Activated T-cell treated with anti-CD3 and anti-CD28 coated beads for 24 hours (primary cell): ENCODE measurements around the gene TTC5.
"Not testable (repeated sequence)": the region's sequence is repeated elsewhere in the genome, so short reads cannot be mapped to it uniquely, and the experiment has no call there.

ENCODE experiments used
- DNase-seq: peaks from one replicate; pipeline ENCODE4 v3.0.0-alpha.2; 2020; ENCODE audit warnings: low read depth

TTC5 gene

DNA sequence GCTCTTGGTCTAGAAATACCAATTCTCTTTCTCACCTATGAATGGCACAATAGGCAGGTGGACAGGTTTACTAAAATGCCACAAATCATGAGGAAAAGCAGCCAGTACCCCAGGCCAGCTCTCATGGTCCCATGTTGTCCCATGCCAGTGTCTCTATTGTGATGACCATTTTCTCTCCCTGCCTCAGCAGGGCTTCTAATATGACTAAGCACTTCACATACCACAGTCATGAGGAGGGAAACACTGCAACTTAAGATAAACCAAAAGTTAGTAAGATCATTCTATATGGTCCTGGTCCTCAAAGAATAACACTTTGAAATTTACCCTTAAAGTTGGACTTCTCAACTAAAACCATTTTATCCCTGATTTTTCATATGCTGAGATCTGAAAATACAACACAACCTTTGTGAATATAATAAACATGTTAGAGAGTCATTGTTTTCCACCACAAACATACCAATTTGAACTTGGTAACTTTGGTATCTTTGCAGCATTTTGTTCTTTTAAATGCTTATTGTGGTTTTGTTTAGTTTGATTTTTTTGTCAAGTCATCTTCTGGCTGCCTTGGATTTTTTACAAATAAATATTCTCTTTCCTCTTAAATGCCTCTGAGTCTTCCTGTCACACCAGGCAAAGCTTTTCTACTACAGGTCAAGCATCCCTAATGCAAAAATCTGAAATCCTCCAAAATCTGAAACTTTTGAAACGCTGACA lies 3.6 kb downstream of the TTC5 start:
- no peak for DNase-seq

DNA sequence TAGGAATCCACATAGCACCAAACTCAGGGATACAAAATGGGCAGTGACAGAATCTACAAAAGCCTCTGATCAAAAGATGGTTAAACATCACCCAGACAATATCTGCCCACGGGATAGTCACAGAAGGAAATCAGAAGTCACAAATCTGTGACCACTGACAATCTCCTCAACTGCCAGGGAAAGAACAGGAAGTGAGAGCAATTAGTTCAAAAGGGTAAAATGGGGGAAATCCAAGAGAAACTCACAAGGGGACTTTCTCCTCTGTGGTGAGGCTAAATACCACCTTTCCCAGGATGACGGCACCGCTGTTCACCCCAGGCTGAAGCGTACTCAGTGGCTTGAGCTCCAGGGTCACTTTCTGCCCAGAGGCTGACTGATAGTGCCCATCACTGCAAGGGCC lies 10.7 kb downstream of the TTC5 start:
- no peak for DNase-seq

DNA sequence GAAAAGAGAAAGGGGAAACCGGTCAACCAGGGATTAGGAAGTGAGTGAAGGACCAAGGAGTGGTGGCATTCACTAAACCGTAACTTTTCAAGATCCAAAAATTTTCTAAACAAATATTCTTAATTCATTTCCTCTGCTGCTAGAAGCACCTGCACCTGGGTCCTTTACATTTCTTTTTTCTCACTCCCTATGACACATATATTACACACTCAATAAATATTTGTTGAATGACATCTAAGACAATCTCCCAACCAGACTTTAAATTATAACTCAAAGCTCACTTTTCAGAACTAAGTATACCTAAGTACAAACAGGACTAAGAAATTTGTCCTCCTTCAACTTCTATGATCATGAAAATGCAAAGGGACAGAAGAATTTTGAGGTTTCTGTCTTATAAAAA lies 11.1 kb downstream of the TTC5 start:
- DNase-seq: no peak

DNA sequence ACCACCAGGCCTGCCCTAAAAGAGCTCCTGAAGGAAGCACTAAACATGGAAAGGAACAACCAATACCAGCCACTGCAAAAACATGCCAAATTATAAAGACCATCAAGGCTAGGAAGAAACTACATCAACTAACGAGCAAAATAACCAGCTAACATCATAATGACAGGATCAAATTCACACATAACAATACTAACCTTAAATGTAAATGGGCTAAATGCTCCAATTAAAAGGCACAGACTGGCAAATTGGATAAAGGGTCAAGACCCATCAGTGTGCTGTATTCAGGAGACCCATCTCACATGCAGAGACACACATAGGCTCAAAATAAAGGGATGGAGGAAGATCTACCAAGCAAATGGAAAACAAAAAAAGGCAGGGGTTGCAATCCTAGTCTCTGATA lies 23.8 kb downstream of the TTC5 start:
- DNase-seq: not testable (repeated sequence)

DNA sequence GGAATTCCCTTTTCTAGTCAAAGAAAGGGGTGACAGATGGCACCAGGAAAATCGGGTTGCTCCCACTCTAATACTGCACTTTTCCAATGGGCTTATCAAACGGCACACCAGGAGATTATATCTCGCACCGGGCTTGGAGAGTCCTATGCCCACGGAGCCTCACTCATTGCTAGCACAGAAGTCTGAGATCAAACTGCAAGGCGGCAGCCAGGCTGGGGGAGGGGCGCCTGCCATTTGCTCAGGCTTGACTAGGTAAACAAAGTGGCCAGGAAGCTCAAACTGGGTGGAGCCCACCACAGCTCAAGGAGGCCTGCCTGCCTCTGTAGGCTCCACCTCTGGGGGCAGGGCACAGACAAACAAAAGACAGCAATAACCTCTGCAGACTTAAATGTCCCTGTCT lies 25.5 kb downstream of the TTC5 start:
- not testable (repeated sequence) for DNase-seq

DNA sequence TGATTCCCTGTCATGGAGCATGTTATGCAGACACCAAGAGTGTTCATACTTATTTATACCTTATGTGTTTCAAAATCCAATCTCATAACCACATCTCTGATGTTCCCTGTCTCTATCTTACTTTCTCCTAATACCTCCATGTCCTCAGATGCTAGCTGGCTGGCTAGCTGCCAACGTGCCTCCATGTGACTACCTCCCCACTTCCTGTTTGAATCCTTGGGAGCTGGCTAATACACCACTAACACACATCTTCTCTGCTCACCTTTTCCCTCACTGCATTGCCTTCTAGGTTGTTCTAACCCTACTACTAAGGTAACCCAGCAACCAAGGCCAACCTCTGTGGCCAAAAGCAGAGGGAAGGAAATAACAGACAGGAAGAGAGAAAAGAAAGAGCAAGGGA lies 27.3 kb downstream of the TTC5 start:
- DNase-seq: no peak

DNA sequence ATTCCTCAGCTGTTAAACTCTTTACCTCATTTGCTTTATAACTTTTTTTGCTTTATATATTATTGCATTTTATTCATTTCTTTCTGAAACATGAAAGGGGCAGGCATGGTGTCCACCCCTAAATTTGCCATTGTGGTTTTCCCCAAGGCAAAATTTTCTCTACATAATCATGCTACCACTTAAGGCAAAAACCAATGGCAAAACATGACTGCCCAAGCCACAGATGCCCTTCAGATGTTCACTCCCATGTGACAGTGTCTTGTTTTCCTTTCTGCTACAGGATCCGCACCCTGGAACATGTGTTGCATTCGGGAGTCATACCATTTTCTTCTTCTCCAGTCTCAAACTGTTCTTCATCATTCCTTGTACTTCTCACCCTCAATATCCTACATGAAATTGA lies 28.3 kb downstream of the TTC5 start:
- no peak for DNase-seq

DNA sequence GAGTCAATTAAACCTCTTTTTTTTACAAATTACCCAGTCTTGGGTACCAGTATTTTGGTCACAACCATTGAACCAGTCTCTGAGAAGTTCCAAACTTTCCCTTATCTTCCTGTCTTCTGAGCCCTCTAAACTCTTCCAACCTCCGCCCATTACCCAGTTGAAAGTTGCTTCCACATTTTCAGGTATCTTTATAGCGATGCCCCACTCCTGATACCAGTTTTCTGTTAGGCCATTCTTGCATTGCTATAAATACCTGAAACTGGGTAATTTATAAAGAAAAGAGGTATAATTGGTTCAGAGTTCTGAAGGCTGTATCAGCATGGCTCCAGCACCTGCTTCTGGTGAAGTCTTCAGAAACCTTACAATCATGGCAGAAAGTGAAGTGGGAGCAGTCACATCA lies 31.7 kb downstream of the TTC5 start:
- no peak for DNase-seq

DNA sequence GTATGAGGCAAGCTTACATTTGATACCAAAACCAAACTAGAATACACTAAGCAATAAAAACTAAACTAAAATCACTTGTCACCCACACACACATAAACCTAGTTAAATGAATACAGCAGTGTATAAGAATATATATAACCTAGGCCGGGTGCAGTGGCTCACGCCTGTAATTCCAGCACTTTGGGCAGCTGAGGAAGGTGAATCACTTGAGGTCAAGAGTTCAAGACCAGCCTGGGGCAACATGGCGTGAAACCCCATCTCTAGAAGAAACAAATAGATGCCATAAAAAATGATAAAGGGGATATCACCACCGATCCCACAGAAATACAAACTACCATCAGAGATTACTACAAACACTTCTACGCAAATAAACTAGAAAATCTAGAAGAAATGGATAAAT lies 41.4 kb downstream of the TTC5 start:
- DNase-seq: not testable (repeated sequence)

DNA sequence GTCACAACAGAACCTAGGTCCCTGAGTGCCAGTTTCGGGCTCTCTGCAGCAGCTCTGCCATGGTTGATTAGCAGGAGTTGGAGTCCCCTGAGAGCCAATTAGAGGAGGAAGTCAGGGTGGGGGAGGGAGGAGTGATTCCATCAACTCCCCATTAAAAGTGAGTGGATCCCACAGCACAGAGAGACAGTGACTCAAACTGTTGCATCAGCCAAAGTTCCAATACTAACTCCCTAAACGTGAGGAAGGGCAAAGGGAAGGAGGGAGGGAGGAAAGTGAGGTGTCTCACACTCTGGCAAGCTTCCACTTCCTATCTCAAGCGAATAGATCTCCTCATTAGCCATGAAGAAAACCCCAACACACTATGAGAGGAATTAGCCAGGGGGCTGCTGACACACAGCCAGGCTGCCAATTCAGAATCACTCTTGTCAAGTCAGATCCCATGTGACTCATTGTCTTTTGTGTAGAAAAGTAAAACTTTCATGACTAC lies 43.1 kb downstream of the TTC5 start:
- no peak for DNase-seq

DNA sequence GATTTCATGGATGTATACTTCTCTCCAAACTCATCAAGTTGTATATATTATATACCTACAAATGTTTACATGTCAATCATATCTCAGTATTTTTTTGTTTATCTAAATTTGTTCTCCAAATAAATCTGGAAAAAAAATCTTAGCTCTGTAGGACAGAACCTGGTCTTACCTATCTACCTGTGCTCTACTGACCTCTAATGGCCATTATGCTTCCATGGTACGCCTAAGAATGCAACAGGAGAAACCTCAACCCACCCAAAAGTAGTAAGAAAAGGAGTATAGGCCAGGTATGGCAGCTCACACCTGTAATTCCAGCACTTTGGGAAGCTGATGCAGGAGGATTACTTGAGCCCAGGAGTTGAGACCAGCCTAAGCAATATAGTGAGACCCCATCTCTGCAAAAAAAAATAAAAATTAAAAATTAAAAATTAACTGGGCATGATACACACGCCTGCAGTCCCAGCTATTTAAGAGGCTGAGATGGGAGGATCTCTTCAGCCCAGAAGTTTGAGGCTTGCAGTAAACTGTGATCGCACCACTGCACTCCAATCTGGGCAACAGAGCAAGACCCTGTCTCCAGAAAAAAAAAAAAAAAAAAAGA lies 58.0 kb downstream of the TTC5 start:
- DNase-seq: no peak
